Measurements from ENCODE around the gene ABCB8. TPM values are rescaled to one million over a fixed set of nuclear protein-coding genes. Genes with fewer than 3 reads are reported as not detected.
A peak's percentile ranks its signal among the peaks of the same experiment; 100 is the strongest.

The ABCB8 gene
- total and polyA plus RNA-seq, 9 of the 15 experiments (the other 6 are each of a cell fraction or from before 2014, with no cell fraction given): 7.6 to 106 (median 36.3) TPM

- TF ChIP-seq, protein P1, sequence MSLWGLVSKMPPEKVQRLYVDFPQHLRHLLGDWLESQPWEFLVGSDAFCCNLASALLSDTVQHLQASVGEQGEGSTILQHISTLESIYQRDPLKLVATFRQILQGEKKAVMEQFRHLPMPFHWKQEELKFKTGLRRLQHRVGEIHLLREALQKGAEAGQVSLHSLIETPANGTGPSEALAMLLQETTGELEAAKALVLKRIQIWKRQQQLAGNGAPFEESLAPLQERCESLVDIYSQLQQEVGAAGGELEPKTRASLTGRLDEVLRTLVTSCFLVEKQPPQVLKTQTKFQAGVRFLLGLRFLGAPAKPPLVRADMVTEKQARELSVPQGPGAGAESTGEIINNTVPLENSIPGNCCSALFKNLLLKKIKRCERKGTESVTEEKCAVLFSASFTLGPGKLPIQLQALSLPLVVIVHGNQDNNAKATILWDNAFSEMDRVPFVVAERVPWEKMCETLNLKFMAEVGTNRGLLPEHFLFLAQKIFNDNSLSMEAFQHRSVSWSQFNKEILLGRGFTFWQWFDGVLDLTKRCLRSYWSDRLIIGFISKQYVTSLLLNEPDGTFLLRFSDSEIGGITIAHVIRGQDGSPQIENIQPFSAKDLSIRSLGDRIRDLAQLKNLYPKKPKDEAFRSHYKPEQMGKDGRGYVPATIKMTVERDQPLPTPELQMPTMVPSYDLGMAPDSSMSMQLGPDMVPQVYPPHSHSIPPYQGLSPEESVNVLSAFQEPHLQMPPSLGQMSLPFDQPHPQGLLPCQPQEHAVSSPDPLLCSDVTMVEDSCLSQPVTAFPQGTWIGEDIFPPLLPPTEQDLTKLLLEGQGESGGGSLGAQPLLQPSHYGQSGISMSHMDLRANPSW (CRISPR knock-in tag; IDR thresholded peaks at IDR 0.05): peak; percentile 82
- TF ChIP-seq GMEB1 (CRISPR knock-in tag; IDR thresholded peaks at IDR 0.05) (peak; percentile 90), CHD2 (IDR thresholded peaks at IDR 0.05; ENCODE audit: low read depth, low read length) (peak; percentile 54; the same call in 1 of the 2 replicates), TRIM24 (IDR thresholded peaks at IDR 0.05) (no peak), ZNF133 (CRISPR knock-in tag; IDR thresholded peaks at IDR 0.05) (no peak), CTCFL (IDR thresholded peaks at IDR 0.05; ENCODE audit: borderline replicate concordance, insufficient read depth, low read depth, low read length, poor library complexity, severe bottlenecking) (no peak), GTF2E2 (tag; IDR thresholded peaks at IDR 0.05) (peak; percentile 78), PRMT5 (CRISPR knock-in tag; IDR thresholded peaks at IDR 0.05) (no peak), CREB3 (tag; conservative IDR thresholded peaks at IDR 0.05; ENCODE audit: low read depth) (peak; percentile 81; the same call in 1 of the 2 replicates), CEBPB (tag; IDR thresholded peaks at IDR 0.05) (no peak), TARDBP (IDR thresholded peaks at IDR 0.05) (peak; percentile 39), POLR2G (IDR thresholded peaks at IDR 0.05; ENCODE audit: low read depth, low read length) (peak; percentile 97), POLR2A (conservative IDR thresholded peaks at IDR 0.05) (peak; percentile 95), MCM2 (IDR thresholded peaks at IDR 0.05; ENCODE audit: low read depth) (no peak)
- TF ChIP-seq, protein P2, sequence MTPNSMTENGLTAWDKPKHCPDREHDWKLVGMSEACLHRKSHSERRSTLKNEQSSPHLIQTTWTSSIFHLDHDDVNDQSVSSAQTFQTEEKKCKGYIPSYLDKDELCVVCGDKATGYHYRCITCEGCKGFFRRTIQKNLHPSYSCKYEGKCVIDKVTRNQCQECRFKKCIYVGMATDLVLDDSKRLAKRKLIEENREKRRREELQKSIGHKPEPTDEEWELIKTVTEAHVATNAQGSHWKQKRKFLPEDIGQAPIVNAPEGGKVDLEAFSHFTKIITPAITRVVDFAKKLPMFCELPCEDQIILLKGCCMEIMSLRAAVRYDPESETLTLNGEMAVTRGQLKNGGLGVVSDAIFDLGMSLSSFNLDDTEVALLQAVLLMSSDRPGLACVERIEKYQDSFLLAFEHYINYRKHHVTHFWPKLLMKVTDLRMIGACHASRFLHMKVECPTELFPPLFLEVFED (CRISPR knock-in tag; conservative IDR thresholded peaks at IDR 0.05): no peak; the same call in 1 of the 2 replicates
- TF ChIP-seq, protein P3, sequence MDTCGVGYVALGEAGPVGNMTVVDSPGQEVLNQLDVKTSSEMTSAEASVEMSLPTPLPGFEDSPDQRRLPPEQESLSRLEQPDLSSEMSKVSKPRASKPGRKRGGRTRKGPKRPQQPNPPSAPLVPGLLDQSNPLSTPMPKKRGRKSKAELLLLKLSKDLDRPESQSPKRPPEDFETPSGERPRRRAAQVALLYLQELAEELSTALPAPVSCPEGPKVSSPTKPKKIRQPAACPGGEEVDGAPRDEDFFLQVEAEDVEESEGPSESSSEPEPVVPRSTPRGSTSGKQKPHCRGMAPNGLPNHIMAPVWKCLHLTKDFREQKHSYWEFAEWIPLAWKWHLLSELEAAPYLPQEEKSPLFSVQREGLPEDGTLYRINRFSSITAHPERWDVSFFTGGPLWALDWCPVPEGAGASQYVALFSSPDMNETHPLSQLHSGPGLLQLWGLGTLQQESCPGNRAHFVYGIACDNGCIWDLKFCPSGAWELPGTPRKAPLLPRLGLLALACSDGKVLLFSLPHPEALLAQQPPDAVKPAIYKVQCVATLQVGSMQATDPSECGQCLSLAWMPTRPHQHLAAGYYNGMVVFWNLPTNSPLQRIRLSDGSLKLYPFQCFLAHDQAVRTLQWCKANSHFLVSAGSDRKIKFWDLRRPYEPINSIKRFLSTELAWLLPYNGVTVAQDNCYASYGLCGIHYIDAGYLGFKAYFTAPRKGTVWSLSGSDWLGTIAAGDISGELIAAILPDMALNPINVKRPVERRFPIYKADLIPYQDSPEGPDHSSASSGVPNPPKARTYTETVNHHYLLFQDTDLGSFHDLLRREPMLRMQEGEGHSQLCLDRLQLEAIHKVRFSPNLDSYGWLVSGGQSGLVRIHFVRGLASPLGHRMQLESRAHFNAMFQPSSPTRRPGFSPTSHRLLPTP (IDR thresholded peaks at IDR 0.05; ENCODE audit: borderline replicate concordance, extremely low read depth, insufficient read length): no peak
Observed at GRCh38 chr7:151080522-151081169, 52.4 kb downstream of the ABCB8 start, which contains the start of gene FASTK (continued).

All from K562 (cell line).